HepG2 (cell line): ENCODE data around the gene CTDSP1. TPM values are rescaled to one million over a fixed set of nuclear protein-coding genes. Genes with fewer than 3 reads are reported as not detected.

ENCODE experiments used
- ATAD3A ChIP-seq: sonication (generic); formaldehyde crosslinking; IDR thresholded peaks from 2 replicates; pipeline ENCODE4 v1.4.0; 2020; ENCODE audit warnings: missing genetic modification reagents
- FOXJ3 ChIP-seq: sonication (generic); formaldehyde crosslinking; IDR thresholded peaks from 2 replicates; pipeline ENCODE4 v1.4.0; 2020; ENCODE audit warnings: missing genetic modification reagents, mild to moderate bottlenecking, borderline replicate concordance
- KDM6A ChIP-seq: IDR thresholded peaks from 2 replicates; pipeline ENCODE4 v1.6.1; 2016; ENCODE audit warnings: low read depth
- KLF13 ChIP-seq: sonication (generic); formaldehyde crosslinking; IDR thresholded peaks from 2 replicates; pipeline ENCODE4 v1.4.0; 2020; ENCODE audit warnings: mild to moderate bottlenecking, missing genetic modification reagents
- SIN3A ChIP-seq: IDR thresholded peaks from 2 replicates; pipeline ENCODE4 v1.6.1; 2011; ENCODE audit warnings: low read depth, mild to moderate bottlenecking, control low read depth, low read length, borderline replicate concordance
- SIX1 ChIP-seq: sonication (generic); formaldehyde crosslinking; IDR thresholded peaks from 2 replicates; pipeline ENCODE4 v1.4.0; 2020; ENCODE audit warnings: missing genetic modification reagents, borderline replicate concordance
- TCF7 ChIP-seq: sonication (generic); IDR thresholded peaks from 2 replicates; pipeline ENCODE4 v1.6.1; 2016; ENCODE audit warnings: antibody characterized with exemption, low read depth
- TOE1 ChIP-seq: sonication (generic); formaldehyde crosslinking; IDR thresholded peaks from 2 replicates; pipeline ENCODE4 v1.4.0; 2020; ENCODE audit warnings: mild to moderate bottlenecking, missing genetic modification reagents
- ZFAT ChIP-seq: sonication (generic); formaldehyde crosslinking; conservative IDR thresholded peaks from 2 replicates; pipeline ENCODE4 v1.8.1; 2023; ENCODE audit warnings: missing genetic modification reagents, inconsistent platforms
- ZNF180 ChIP-seq: sonication (generic); formaldehyde crosslinking; IDR thresholded peaks from 2 replicates; pipeline ENCODE4 v1.4.0; 2020; ENCODE audit warnings: low read depth, missing genetic modification reagents, borderline replicate concordance
- ZNF263 ChIP-seq: sonication (generic); formaldehyde crosslinking; IDR thresholded peaks from 2 replicates; pipeline ENCODE4 v1.4.0; 2020; ENCODE audit warnings: missing genetic modification reagents
- ZNF598 ChIP-seq: sonication (generic); formaldehyde crosslinking; IDR thresholded peaks from 2 replicates; pipeline ENCODE4 v1.5.1; 2020; ENCODE audit warnings: mild to moderate bottlenecking, missing genetic modification reagents, borderline replicate concordance
- ZNF678 ChIP-seq: sonication (generic); formaldehyde crosslinking; IDR thresholded peaks from 2 replicates; pipeline ENCODE4 v1.4.0; 2020; ENCODE audit warnings: mild to moderate bottlenecking, missing genetic modification reagents
- ZNF761 ChIP-seq: sonication (generic); formaldehyde crosslinking; conservative IDR thresholded peaks from 2 replicates; pipeline ENCODE4 v1.4.0; 2020; ENCODE audit warnings: mild to moderate bottlenecking, missing genetic modification reagents
- ZNF781 ChIP-seq: sonication (generic); formaldehyde crosslinking; IDR thresholded peaks from 2 replicates; pipeline ENCODE4 v1.5.1; 2020; ENCODE audit warnings: borderline replicate concordance, mild to moderate bottlenecking, missing genetic modification reagents; ENCODE audit errors: not compliant biosample characterization
- polyA plus RNA-seq, 8 experiments: library from polyadenylated mRNA; depleted of rRNA in 3 of 8; stranded (reverse) in 7 of 8; unstranded in 1 of 8; fragments of >200 nt; fragmentation: Illumina TruSeq in 4 of 8; extraction: Trizol in 4 of 8; gene quantifications; 2 replicates each; pipeline versions ENCODE4 v1.2.1 to v1.2.3, GENCODE V29; 2011 to 2016; ENCODE audit warnings: low read depth in 4 of 8, missing spikeins in 1 of 8, mixed read lengths in 1 of 8; ENCODE audit not compliant: insufficient read depth in 1 of 8
- total RNA-seq, 5 experiments: library from RNA; depleted of rRNA; stranded (reverse); fragments of >200 nt; fragmentation: Illumina TruSeq; extraction: Trizol; gene quantifications; 2 replicates each; pipeline ENCODE4 v1.2.3, GENCODE V29; 2016; ENCODE audit warnings: low read depth in 1 of 5
- TF ChIP-seq, protein P1 (sequence below): sonication (generic); formaldehyde crosslinking; IDR thresholded peaks from 2 replicates; pipeline ENCODE4 v1.8.1; 2023; ENCODE audit warnings: missing genetic modification reagents, inconsistent platforms, borderline replicate concordance
- TF ChIP-seq, protein P2 (sequence below): IDR thresholded peaks from 2 replicates; pipeline ENCODE4 v1.6.1; 2016; ENCODE audit warnings: mild to moderate bottlenecking
- TF ChIP-seq, protein P3 (sequence below), 2 experiments: sonication (generic) in 1 of 2; formaldehyde crosslinking in 1 of 2; IDR thresholded peaks; 2 replicates each; pipeline versions ENCODE4 v1.4.0 to v1.6.1; 2016 to 2020; ENCODE audit warnings: borderline replicate concordance in 1 of 2, low read depth in 1 of 2, mild to moderate bottlenecking in 1 of 2, missing genetic modification reagents in 1 of 2
- TF ChIP-seq, protein P4 (sequence below), 2 experiments: sonication (generic) in 1 of 2; formaldehyde crosslinking in 1 of 2; IDR thresholded peaks; 2 replicates each; pipeline versions ENCODE4 v1.4.0 to v1.6.1; 2018 to 2020; ENCODE audit warnings: missing genetic modification reagents in 2 of 2, borderline replicate concordance in 1 of 2, low read depth in 1 of 2, mild to moderate bottlenecking in 1 of 2, missing biosample characterization in 1 of 2

CTDSP1 gene
- total and polyA plus RNA-seq, 2 of the 13 experiments (the other 11 are each of a cell fraction or from before 2014, with no cell fraction given): 91.0 to 268 TPM

DNA sequence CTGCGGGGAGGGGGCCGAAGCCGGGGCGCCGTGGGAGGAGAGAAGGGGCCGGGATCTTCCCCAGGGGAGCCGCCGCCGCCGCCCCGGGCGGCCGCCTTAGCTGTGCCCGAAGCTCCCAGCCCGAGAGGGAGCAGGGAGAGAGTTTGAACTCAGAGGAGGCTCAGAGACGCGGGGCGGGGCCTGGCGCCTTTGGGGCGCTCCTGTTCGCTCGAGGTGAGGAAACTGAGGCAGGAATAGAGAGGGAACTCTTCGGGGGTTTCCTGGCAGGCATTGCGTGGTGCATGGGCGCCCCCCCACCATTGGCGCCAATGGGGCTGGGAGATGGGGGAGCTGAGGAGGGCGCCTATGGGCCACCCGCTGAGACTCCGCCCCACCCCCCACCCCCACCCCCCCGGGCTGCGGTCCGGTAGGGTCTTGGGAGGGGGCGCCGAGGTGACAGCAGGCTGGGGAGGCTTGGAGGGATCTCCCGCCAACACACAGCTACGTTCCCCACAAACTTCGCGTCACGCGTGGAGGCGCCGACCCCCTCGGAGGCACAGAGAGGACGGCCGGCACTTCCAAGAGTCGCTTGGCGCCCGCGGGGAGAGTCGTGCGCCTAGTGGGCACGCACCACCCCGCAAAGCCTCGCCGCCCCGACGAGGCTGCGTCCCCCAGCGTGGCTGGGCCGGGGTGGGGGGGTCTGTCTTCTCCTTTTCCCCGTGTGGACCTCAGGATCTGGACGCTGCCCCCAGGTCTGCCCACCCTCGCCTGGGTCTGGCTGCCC, 680 bp downstream of the CTDSP1 start (continued):
- TF ChIP-seq, protein P1, sequence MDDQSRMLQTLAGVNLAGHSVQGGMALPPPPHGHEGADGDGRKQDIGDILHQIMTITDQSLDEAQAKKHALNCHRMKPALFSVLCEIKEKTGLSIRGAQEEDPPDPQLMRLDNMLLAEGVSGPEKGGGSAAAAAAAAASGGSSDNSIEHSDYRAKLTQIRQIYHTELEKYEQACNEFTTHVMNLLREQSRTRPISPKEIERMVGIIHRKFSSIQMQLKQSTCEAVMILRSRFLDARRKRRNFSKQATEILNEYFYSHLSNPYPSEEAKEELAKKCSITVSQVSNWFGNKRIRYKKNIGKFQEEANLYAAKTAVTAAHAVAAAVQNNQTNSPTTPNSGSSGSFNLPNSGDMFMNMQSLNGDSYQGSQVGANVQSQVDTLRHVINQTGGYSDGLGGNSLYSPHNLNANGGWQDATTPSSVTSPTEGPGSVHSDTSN (CRISPR knock-in tag): no peak
- TF ChIP-seq, protein P2, sequence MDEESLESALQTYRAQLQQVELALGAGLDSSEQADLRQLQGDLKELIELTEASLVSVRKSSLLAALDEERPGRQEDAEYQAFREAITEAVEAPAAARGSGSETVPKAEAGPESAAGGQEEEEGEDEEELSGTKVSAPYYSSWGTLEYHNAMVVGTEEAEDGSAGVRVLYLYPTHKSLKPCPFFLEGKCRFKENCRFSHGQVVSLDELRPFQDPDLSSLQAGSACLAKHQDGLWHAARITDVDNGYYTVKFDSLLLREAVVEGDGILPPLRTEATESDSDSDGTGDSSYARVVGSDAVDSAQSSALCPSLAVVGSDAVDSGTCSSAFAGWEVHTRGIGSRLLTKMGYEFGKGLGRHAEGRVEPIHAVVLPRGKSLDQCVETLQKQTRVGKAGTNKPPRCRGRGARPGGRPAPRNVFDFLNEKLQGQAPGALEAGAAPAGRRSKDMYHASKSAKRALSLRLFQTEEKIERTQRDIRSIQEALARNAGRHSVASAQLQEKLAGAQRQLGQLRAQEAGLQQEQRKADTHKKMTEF: peak; percentile 77; the same call in 1 of the 2 replicates
- TF ChIP-seq ZFAT (CRISPR knock-in tag) (no peak), ZNF761 (CRISPR knock-in tag) (no peak), ZNF678 (CRISPR knock-in tag) (peak; percentile 37; the same call in 1 of the 2 replicates), ZNF781 (CRISPR knock-in tag) (no peak), KDM6A (CRISPR knock-in tag) (no peak), TCF7 (no peak; the same call in 1 of the 2 replicates), ZNF263 (CRISPR knock-in tag) (0 out of 2 replicates have a peak, but pooled peaks have one; percentile 3), ZNF180 (no peak), ZNF598 (CRISPR knock-in tag) (no peak), TOE1 (CRISPR knock-in tag) (no peak), SIN3A (peak; percentile 16; the same call in 1 of the 2 replicates), KLF13 (CRISPR knock-in tag) (no peak), SIX1 (no peak), ATAD3A (CRISPR knock-in tag) (no peak; the same call in 1 of the 2 replicates), FOXJ3 (CRISPR knock-in tag) (no peak)
- TF ChIP-seq, protein P3, sequence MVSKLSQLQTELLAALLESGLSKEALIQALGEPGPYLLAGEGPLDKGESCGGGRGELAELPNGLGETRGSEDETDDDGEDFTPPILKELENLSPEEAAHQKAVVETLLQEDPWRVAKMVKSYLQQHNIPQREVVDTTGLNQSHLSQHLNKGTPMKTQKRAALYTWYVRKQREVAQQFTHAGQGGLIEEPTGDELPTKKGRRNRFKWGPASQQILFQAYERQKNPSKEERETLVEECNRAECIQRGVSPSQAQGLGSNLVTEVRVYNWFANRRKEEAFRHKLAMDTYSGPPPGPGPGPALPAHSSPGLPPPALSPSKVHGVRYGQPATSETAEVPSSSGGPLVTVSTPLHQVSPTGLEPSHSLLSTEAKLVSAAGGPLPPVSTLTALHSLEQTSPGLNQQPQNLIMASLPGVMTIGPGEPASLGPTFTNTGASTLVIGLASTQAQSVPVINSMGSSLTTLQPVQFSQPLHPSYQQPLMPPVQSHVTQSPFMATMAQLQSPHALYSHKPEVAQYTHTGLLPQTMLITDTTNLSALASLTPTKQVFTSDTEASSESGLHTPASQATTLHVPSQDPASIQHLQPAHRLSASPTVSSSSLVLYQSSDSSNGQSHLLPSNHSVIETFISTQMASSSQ (IDR thresholded peaks at IDR 0.05; ENCODE audit: low read depth): no peak
- TF ChIP-seq, protein P3 (CRISPR knock-in tag; IDR thresholded peaks at IDR 0.05; ENCODE audit: borderline replicate concordance): 0 out of 2 replicates have a peak, but pooled peaks have one; percentile 14
- TF ChIP-seq, protein P4, sequence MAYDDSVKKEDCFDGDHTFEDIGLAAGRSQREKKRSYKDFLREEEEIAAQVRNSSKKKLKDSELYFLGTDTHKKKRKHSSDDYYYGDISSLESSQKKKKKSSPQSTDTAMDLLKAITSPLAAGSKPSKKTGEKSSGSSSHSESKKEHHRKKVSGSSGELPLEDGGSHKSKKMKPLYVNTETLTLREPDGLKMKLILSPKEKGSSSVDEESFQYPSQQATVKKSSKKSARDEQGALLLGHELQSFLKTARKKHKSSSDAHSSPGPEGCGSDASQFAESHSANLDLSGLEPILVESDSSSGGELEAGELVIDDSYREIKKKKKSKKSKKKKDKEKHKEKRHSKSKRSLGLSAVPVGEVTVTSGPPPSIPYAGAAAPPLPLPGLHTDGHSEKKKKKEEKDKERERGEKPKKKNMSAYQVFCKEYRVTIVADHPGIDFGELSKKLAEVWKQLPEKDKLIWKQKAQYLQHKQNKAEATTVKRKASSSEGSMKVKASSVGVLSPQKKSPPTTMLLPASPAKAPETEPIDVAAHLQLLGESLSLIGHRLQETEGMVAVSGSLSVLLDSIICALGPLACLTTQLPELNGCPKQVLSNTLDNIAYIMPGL (CRISPR knock-in tag; IDR thresholded peaks at IDR 0.05; ENCODE audit: borderline replicate concordance in 1 of 2, low read depth in 1 of 2): peak in 1 of 2 experiments; percentile 30; a peak in 3 of 4 replicates
